Smooth muscle cell (in vitro differentiated cells): ENCODE data around the gene CAND2. TPM values are rescaled to one million over a fixed set of nuclear protein-coding genes. Genes with fewer than 3 reads are reported as not detected.

Experiments used
- DNase-seq: peaks from one replicate; lab custom pipeline; 2025; ENCODE audit not compliant: unreplicated experiment; lab: John Stamatoyannopoulos, UW
- H2AFZ ChIP-seq: fragments of 200-600 bp; sonication (generic); 2 replicates; pipeline ENCODE4 v1.6.0; 2016; ENCODE audit warnings: antibody characterized with exemption, low read depth, mild to moderate bottlenecking
- H3F3A ChIP-seq: fragments of 200-600 bp; sonication (generic); 2 replicates; pipeline ENCODE4 v1.6.0; 2017; ENCODE audit warnings: antibody characterized with exemption, low read depth
- H3K27ac ChIP-seq: fragments of 200-600 bp; sonication (generic); 2 replicates; pipeline ENCODE4 v1.5.1; 2016; ENCODE audit warnings: low read depth, mild to moderate bottlenecking
- H3K27me3 ChIP-seq: fragments of 200-600 bp; sonication (generic); 2 replicates; pipeline ENCODE4 v1.6.1; 2016; ENCODE audit warnings: low read depth, mild to moderate bottlenecking
- H3K36me3 ChIP-seq: fragments of 200-600 bp; sonication (generic); 2 replicates; pipeline ENCODE4 v1.5.1; 2016; ENCODE audit warnings: low read depth
- H3K4me1 ChIP-seq: fragments of 200-600 bp; sonication (generic); 2 replicates; pipeline ENCODE4 v1.5.1; 2016; ENCODE audit warnings: low read depth
- H3K4me2 ChIP-seq: fragments of 200-600 bp; sonication (generic); 2 replicates; pipeline ENCODE4 v1.6.0; 2016; ENCODE audit warnings: mild to moderate bottlenecking
- H3K4me3 ChIP-seq: fragments of 200-600 bp; sonication (generic); 2 replicates; pipeline ENCODE4 v1.5.1; 2016; ENCODE audit warnings: mild to moderate bottlenecking
- H3K79me2 ChIP-seq: fragments of 200-600 bp; sonication (generic); 2 replicates; pipeline ENCODE4 v1.6.0; 2016; ENCODE audit warnings: low read depth, mild to moderate bottlenecking
- H3K9ac ChIP-seq: fragments of 200-600 bp; sonication (generic); 2 replicates; pipeline ENCODE4 v1.6.0; 2016; ENCODE audit warnings: low read depth
- H3K9me3 ChIP-seq: fragments of 200-600 bp; sonication (generic); replicated peaks from 2 replicates; pipeline ENCODE4 v1.5.1; 2016; ENCODE audit warnings: low read depth
- H4K20me1 ChIP-seq: fragments of 200-600 bp; sonication (generic); 2 replicates; pipeline ENCODE4 v1.6.0; 2016; ENCODE audit warnings: low read depth
- WGBS: methylation state at CpG from one replicate; pipeline ENCODE4 v1.1.7; 2016; ENCODE audit warnings: low lambda C conversion rate; 5-methylcytosine and 5-hydroxymethylcytosine counted together
- polyA plus RNA-seq: library from polyadenylated mRNA; unstranded; fragments of >200 nt; fragmentation: Nextera tagmentation; extraction: Ambion mirVana; gene quantifications from 2 replicates; pipeline ENCODE4 v1.2.1, GENCODE V29; 2016
- small RNA-seq: library from RNA; depleted of rRNA; stranded (forward); fragments of <200 nt; gene quantifications from one replicate; pipeline ENCODE3, GENCODE V24; 2014
- total RNA-seq: library from RNA; depleted of rRNA; stranded (reverse); fragments of >200 nt; gene quantifications from 2 replicates; pipeline ENCODE4 v1.2.3, GENCODE V29; 2014
- TF ChIP-seq, protein P1 (sequence below): fragments of 200-600 bp; sonication (generic); IDR thresholded peaks from 2 replicates; pipeline ENCODE4 v1.5.1; 2017; ENCODE audit warnings: borderline replicate concordance, mild to moderate bottlenecking, antibody characterized with exemption; ENCODE audit not compliant: insufficient read depth, poor library complexity, severe bottlenecking

CAND2 gene
- total and polyA plus RNA-seq, 2 experiments from 2014 or later = 2.1 to 2.7 TPM

DNA sequence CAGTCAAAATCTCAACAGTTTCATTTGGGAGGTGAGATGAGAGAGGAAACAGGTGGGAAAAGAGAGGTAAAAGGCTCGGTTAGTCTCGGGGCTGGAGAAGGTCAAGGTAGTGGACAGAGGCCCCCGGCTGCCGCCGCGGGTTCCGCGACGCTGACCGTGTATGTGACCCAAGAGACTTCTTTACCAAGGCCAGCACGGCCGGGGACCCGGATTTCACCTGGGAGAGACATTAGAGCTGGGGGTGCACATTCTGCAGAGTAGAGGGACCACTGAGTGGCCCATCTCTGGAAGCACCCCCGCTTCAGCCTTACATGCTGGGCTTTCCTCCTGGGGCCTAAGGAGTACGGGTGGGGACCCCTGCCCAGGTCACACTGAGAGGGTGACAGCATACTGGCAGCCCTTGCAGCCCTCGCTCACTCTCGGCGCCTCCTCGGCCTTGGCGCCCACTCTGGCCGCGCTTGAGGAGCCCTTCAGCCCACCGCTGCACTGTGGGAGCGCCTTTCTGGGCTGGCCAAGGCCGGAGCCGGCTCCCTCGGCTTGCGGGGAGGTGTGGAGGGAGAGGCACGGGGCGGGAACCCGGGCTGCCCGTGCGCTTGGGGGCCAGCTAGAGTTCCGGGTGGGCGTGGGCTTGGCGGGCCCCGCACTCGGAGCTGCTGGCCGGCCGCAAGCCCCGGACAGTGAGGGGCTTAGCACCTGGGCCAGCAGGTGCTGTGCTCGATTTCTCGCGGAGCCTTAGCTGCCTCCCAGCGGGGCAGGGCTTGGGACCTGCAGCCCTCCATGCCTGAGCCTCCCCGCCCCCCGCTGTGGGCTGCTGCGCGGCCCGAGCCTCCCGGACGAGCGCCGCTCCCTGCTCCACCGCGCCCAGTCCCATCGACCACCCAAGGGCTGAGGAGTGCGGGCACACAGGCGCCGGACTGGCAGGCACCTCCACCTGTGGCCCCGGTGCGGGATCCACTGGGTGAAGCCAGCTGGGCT is 86.1 kb downstream of the CAND2 start:
- Histone ChIP-seq H3K27me3 (peaks cover 15% of the 10 kb centered on the region), H4K20me1 (no peaks in the 10 kb centered on the region), H3K4me3 (no peak overlapping the region), H3F3A (no peaks in the 10 kb centered on the region), H3K27ac (no peak overlapping the region), H3K4me2 (no peak overlapping the region), H3K9me3 (no peaks in the 10 kb centered on the region), H3K4me1 (no peaks in the 10 kb centered on the region), H2AFZ (no peak overlapping the region), H3K79me2 (no peaks in the 10 kb centered on the region), H3K36me3 (no peaks in the 10 kb centered on the region), H3K9ac (no peak overlapping the region)
- 97% methylated on average over 48 of the region's 62 CpGs for WGBS
- DNase-seq = no peak
- TF ChIP-seq, protein P1, sequence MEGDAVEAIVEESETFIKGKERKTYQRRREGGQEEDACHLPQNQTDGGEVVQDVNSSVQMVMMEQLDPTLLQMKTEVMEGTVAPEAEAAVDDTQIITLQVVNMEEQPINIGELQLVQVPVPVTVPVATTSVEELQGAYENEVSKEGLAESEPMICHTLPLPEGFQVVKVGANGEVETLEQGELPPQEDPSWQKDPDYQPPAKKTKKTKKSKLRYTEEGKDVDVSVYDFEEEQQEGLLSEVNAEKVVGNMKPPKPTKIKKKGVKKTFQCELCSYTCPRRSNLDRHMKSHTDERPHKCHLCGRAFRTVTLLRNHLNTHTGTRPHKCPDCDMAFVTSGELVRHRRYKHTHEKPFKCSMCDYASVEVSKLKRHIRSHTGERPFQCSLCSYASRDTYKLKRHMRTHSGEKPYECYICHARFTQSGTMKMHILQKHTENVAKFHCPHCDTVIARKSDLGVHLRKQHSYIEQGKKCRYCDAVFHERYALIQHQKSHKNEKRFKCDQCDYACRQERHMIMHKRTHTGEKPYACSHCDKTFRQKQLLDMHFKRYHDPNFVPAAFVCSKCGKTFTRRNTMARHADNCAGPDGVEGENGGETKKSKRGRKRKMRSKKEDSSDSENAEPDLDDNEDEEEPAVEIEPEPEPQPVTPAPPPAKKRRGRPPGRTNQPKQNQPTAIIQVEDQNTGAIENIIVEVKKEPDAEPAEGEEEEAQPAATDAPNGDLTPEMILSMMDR = no peak

DNA sequence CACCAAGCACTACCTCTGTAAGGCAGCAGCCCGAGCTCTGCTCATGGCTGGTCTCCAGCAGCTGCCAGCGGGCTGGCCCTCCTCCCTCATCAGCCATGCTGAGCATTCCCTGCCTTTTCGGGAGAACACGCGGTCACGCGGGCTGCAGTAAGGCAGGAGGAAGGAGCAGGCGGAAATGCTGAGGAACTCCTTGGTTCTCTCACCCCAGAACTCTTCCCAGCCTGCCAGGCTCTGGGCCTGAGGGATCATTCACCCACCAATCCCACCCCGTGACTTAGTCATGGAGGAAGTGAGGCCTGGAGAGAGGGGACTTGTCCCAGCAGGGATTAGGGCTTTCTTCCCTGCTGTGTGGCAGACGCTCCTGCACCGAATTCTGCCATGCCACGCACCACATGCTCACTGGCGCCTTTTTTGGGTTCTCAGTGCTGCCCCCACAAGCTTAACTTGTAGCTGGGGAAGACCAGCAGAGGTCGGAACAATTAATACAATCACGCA is 87.8 kb downstream of the CAND2 start:
- no peak overlapping the region for H2AFZ ChIP-seq
- H3K79me2 ChIP-seq = no peaks in the 10 kb centered on the region
- TF ChIP-seq, protein P1 = no peak
- H3K36me3 ChIP-seq = no peaks in the 10 kb centered on the region
- no peak for DNase-seq
- no peak overlapping the region for H3K9ac ChIP-seq
- H3K4me3 ChIP-seq = no peak overlapping the region
- no peaks in the 10 kb centered on the region for H3K9me3 ChIP-seq
- H3K4me1 ChIP-seq = no peaks in the 10 kb centered on the region
- no peak overlapping the region for H3K4me2 ChIP-seq
- WGBS = 73% methylated on average over 15 of the region's 15 CpGs
- H4K20me1 ChIP-seq = no peaks in the 10 kb centered on the region
- H3K27ac ChIP-seq = no peak overlapping the region
- H3K27me3 ChIP-seq = peaks cover 30% of the 10 kb centered on the region
- no peaks in the 10 kb centered on the region for H3F3A ChIP-seq

Small RNA genes within 50 kb of the gene (small RNA-seq; reads per million reads assigned to genes)
- gene AC034198.1 = not detected

Other genes starting within 250 kb of the CAND2 start
- 29.3 and 40.1 TPM in 2 replicates for gene MKRN2, start 239.6 kb upstream of the CAND2 start, total RNA-seq
- gene MKRN2, start 239.6 kb upstream of the CAND2 start, polyA plus RNA-seq = 36.6 and 38.3 TPM in 2 replicates
- 72.2 and 75.4 TPM in 2 replicates for gene RAF1, start 132.6 kb upstream of the CAND2 start, total RNA-seq
- gene RAF1, start 132.6 kb upstream of the CAND2 start, polyA plus RNA-seq = 48.4 and 54.0 TPM in 2 replicates
- 6.4 and 6.7 TPM in 2 replicates for gene TMEM40, start 37.4 kb upstream of the CAND2 start, total RNA-seq
- 6.8 and 15.6 TPM in 2 replicates for gene TMEM40, start 37.4 kb upstream of the CAND2 start, polyA plus RNA-seq
- 988 and 1,486 TPM in 2 replicates for gene RPL32, start 44.9 kb downstream of the CAND2 start, total RNA-seq
- 744 and 789 TPM in 2 replicates for gene RPL32, start 44.9 kb downstream of the CAND2 start, polyA plus RNA-seq